Vagina (tissue), 2 donors: ENCODE results near the gene PHACTR4. TPM values are rescaled to one million over a fixed set of nuclear protein-coding genes. Genes with fewer than 3 reads are reported as not detected.

Experiments
- DNase-seq, 2 donors: peaks; one replicate each; pipeline ENCODE4 v3.0.0-alpha.2; 2017; ENCODE audit errors: extremely low spot score in 2 of 2
- H3K27ac ChIP-seq: fragments of 200-600 bp; sonication (generic); one replicate; pipeline ENCODE4 v1.5.1; 2019
- H3K27me3 ChIP-seq: fragments of 200-600 bp; sonication (generic); one replicate; pipeline ENCODE4 v1.5.1; 2019
- H3K36me3 ChIP-seq, 2 donors: fragments of 200-600 bp; sonication (generic); one replicate each; pipeline ENCODE4 v1.5.1; 2017 to 2019
- H3K4me1 ChIP-seq: fragments of 200-600 bp; sonication (generic); one replicate; pipeline ENCODE4 v1.5.1; 2019
- H3K4me3 ChIP-seq, 2 donors: fragments of 200-600 bp; sonication (generic); 1 replicate in 1 of 2; 2 replicates in 1 of 2; pipeline ENCODE4 v1.5.1; 2016 to 2019
- H3K9me3 ChIP-seq: fragments of 200-600 bp; sonication (generic); one replicate; pipeline ENCODE4 v1.5.1; 2019
- CTCF ChIP-seq, 3 experiments: fragments of 450-650 bp in 2 of 3; fragments of 200-600 bp in 1 of 3; sonication (generic) in 1 of 3; IDR thresholded peaks; one replicate each; pipeline ENCODE4 v1.5.1; 2017 to 2019; ENCODE audit warnings: antibody characterized with exemption in 3 of 3, mild to moderate bottlenecking in 2 of 3, moderate library complexity in 2 of 3
- POLR2A ChIP-seq, 2 donors: fragments of 450-650 bp; IDR thresholded peaks; one replicate each; pipeline ENCODE4 v1.6.1; 2017; ENCODE audit warnings: antibody characterized with exemption in 2 of 2, mild to moderate bottlenecking in 2 of 2, moderate library complexity in 2 of 2
- POLR2AphosphoS5 ChIP-seq, 2 donors: sonication (generic); formaldehyde crosslinking; IDR thresholded peaks; one replicate each; pipeline ENCODE4 v1.9.0; 2017; ENCODE audit warnings: antibody characterized with exemption in 2 of 2, mild to moderate bottlenecking in 2 of 2, low read depth in 1 of 2; ENCODE audit not compliant: insufficient read depth in 1 of 2
- intact Hi-C: fragments of 100-400 bp; cut with DNase I; formaldehyde crosslinking; loops from one replicate; pipeline ENCODE4 v1.15.1; 2023
- total RNA-seq: library from RNA; depleted of rRNA; stranded (reverse); fragments of >200 nt; gene quantifications from one replicate; pipeline ENCODE4 v1.2.3, GENCODE V29; 2016

PHACTR4 gene
- total RNA-seq, 1 donor from 2014 or later, result 28.7 TPM

- TF ChIP-seq POLR2AphosphoS5 (IDR thresholded peaks at IDR 0.05; ENCODE audit: insufficient read depth in 1 of 2, low read depth in 1 of 2) (peak in 1 of 2 donors; percentile 22), POLR2A (IDR thresholded peaks at IDR 0.05) (no peak)
- H3K9me3 ChIP-seq, result no peaks in the 10 kb centered on the region
- H3K4me1 ChIP-seq, result peaks cover 4% of the 10 kb centered on the region
- intact Hi-C loops, result no loop called here
- DNase-seq, result no peak
- H3K4me3 ChIP-seq, result no peak overlapping the region
- no peak overlapping the region for H3K27ac ChIP-seq
- H3K27me3 ChIP-seq, result no peaks in the 10 kb centered on the region
- no peaks in the 10 kb centered on the region for H3K36me3 ChIP-seq
Measured at GRCh38 chr1:28449904-28450303, 80.4 kb downstream of the PHACTR4 start.

- intact Hi-C loops, result no loop called here
Measured at GRCh38 chr1:28450561-28450960, 81.0 kb downstream of the PHACTR4 start.

GRCh38 chr1:28451011-28451410 is 81.5 kb downstream of the PHACTR4 start:
- Histone ChIP-seq H3K9me3 (no peaks in the 10 kb centered on the region), H3K4me3 (no peak overlapping the region), H3K36me3 (no peaks in the 10 kb centered on the region), H3K27me3 (no peaks in the 10 kb centered on the region), H3K27ac (no peak overlapping the region), H3K4me1 (peaks cover 12% of the 10 kb centered on the region)
- no peak for DNase-seq
- no peak for TF ChIP-seq CTCF (IDR thresholded peaks at IDR 0.05)
- no peak for TF ChIP-seq POLR2A (IDR thresholded peaks at IDR 0.05)
- TF ChIP-seq POLR2AphosphoS5 (IDR thresholded peaks at IDR 0.05; ENCODE audit: insufficient read depth in 1 of 2, low read depth in 1 of 2), result no peak
- intact Hi-C loops, result no loop called here

More at GRCh38 chr1:28450561-28450960, 81.0 kb downstream of the PHACTR4 start:
- no peaks in the 10 kb centered on the region for H3K27me3 ChIP-seq
- no peaks in the 10 kb centered on the region for H3K36me3 ChIP-seq
- DNase-seq, result no peak
- peak overlapping the region; percentile 36 for H3K27ac ChIP-seq
- H3K9me3 ChIP-seq, result no peaks in the 10 kb centered on the region
- no peak overlapping the region for H3K4me3 ChIP-seq
- TF ChIP-seq CTCF (IDR thresholded peaks at IDR 0.05), result no peak
- TF ChIP-seq POLR2AphosphoS5 (IDR thresholded peaks at IDR 0.05; ENCODE audit: insufficient read depth in 1 of 2, low read depth in 1 of 2), result no peak
- peaks cover 8% of the 10 kb centered on the region for H3K4me1 ChIP-seq

GRCh38 chr1:28456078-28456477 is 86.5 kb downstream of the PHACTR4 start:
- Histone ChIP-seq H3K27me3 (no peaks in the 10 kb centered on the region), H3K27ac (peak overlapping the region; percentile 37)
- intact Hi-C loops, result no loop called here

GRCh38 chr1:28457678-28458077 is 88.1 kb downstream of the PHACTR4 start:
- DNase-seq, result no peak
- Histone ChIP-seq H3K27me3 (no peaks in the 10 kb centered on the region), H3K9me3 (no peaks in the 10 kb centered on the region), H3K27ac (no peak overlapping the region), H3K4me3 (no peak overlapping the region), H3K4me1 (peaks cover 17% of the 10 kb centered on the region), H3K36me3 (peaks cover 0 to 6% of the 10 kb centered on the region in 2 donors)
- intact Hi-C loops, result no loop called here
- TF ChIP-seq CTCF (IDR thresholded peaks at IDR 0.05), result no peak
- peak in 1 of 2 donors; percentile 30 for TF ChIP-seq POLR2AphosphoS5 (IDR thresholded peaks at IDR 0.05; ENCODE audit: insufficient read depth in 1 of 2, low read depth in 1 of 2)

More at GRCh38 chr1:28456078-28456477, 86.5 kb downstream of the PHACTR4 start:
- no peak overlapping the region for H3K4me3 ChIP-seq
- DNase-seq, result no peak
- H3K4me1 ChIP-seq, result peaks cover 17% of the 10 kb centered on the region
- TF ChIP-seq CTCF (IDR thresholded peaks at IDR 0.05), result no peak
- TF ChIP-seq POLR2AphosphoS5 (IDR thresholded peaks at IDR 0.05; ENCODE audit: insufficient read depth in 1 of 2, low read depth in 1 of 2), result no peak
- no peak for TF ChIP-seq POLR2A (IDR thresholded peaks at IDR 0.05)
- no peaks in the 10 kb centered on the region for H3K9me3 ChIP-seq
- H3K36me3 ChIP-seq, result peaks cover 0 to 6% of the 10 kb centered on the region in 2 donors
